CD4-positive, alpha-beta T cell treated with Interleukin-15 for 4 hours (primary cell): ENCODE measurements around the gene FBXL15.
A peak's percentile ranks its signal among the peaks of the same experiment; 100 is the strongest.

Experiments used
- DNase-seq: peaks from one replicate; pipeline ENCODE4 v3.0.0-alpha.2; 2020; ENCODE audit warnings: low spot score

FBXL15 gene, protein sequence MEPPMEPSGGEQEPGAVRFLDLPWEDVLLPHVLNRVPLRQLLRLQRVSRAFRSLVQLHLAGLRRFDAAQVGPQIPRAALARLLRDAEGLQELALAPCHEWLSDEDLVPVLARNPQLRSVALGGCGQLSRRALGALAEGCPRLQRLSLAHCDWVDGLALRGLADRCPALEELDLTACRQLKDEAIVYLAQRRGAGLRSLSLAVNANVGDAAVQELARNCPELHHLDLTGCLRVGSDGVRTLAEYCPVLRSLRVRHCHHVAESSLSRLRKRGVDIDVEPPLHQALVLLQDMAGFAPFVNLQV

GRCh38 chr10:102420714-102421506 lies at the start of gene FBXL15:
Gene FBXL15, plus strand, starts transcription at chr10:102420836. Its CDS starts 294 bp downstream, at chr10:102421130.
- peak; percentile 97 for DNase-seq

DNA sequence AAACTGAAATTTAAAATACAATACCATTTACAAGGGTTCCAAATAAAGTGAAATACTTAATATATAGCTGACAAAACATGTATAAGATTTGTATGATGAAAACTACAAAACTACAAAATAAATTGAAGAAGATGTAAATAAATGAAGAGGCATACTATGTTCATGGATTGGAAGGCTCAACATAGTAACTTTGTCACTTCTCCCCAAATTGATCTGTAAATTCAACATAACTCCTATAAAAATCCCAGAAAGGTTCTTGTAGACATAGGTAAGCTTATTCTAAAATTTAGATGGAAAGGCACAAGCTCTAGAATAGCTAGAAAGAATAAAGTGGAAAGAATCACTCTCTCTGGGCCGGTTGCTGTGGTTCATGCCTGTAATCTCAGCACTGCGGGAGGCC lies 49.3 kb upstream of the FBXL15 start:
- DNase-seq = no peak

DNA sequence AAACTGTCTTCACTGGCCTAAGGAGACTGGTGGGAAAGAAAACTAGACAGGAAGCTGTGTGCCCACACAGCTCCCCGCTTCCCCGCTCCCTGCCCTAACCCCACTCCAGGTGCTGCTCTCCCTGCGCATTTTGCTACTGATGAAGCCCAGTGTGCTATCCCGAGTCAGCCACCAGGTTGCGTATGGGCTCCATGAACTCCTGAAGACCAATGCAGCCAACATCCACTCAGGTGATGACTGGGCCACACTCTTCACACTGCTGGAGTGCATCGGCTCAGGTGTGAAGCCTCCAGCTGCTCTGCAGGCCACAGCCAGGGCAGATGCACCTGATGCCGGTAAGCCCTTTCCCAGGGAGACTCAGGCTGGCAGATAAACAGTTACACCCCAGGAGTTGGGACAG lies 45.4 kb upstream of the FBXL15 start:
- DNase-seq = no peak

DNA sequence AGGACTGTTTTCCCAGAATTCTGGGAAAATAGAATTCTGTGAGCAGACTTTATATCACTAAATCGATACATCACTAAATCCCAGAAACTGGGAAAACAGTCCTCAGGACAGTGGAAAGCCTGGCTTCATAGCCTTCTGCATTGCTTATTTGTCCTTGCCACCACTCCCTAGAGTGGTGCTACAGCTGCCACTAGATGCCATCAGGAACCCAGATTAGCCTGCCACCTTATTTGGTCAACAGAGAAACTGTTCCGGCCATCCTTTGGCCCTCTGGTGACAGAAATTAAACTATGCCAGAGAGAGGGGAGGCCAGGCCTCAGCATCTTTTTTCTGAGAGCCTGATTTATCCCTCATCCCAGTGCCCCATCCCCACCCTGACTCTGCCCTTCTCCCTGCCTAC lies 44.8 kb upstream of the FBXL15 start:
- no peak for DNase-seq

DNA sequence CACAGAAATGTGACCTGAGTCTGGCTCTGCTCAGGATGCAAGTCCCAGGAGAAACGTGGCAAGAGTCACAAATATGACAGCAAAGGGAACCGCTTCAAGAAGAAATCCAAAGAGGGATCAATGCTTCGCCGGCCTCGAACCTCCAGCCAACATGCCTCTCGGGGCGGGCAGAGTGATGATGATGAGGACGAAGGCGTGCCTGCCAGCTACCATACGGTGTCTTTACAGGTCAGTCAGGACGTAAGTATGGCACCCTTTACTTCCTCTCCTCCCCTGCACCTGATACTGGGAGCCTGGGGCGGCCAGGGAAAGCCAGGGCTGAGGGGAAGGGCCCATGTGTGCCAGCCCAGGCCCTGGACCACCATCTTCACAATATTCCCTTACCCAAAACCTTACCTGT lies 43.7 kb upstream of the FBXL15 start:
- no peak for DNase-seq

- DNase-seq = no peak
Observed at GRCh38 chr10:102379383-102379782, 41.3 kb upstream of the FBXL15 start.

- no peak for DNase-seq
Observed at GRCh38 chr10:102381983-102382382, 38.7 kb upstream of the FBXL15 start.

DNA sequence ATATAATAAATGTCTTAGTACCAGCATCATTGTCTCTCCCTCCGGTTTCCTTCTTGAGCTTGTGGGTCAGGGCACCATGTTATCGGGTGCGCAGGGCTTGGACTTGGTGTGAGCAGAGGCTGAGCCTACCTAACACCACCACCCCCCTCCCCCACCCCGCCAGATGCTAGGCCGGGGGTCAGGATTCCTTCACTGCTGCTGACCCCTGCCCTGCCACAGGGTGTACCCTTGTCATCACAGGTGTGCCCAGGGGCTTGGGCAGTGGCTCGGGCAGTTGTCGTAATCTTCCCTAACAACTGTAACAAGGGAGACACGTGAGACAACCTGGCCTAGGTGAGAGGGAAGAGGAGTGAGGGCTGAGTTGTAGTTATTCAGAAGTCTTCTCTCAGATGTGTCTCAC lies 37.8 kb upstream of the FBXL15 start:
- DNase-seq = no peak

DNA sequence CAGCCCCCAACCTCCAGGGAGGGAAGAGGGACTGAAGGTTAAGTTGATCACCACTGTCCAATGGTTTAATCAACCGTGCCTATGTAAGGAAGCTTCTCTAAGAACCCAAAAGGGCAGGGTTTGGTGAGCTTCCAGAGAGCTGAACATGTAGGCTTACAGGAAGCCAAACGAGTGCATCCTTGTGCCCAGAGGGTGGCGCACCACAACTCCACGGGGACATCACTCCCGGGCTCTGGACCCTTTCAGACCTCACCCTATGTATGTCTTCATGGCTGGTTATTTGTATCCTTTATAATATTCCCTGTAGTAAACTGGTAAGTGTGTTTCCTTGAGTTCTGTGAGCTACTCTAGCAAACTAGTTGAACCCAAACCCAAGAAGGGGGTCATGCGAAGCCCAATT lies 36.6 kb upstream of the FBXL15 start:
- DNase-seq = no peak

DNA sequence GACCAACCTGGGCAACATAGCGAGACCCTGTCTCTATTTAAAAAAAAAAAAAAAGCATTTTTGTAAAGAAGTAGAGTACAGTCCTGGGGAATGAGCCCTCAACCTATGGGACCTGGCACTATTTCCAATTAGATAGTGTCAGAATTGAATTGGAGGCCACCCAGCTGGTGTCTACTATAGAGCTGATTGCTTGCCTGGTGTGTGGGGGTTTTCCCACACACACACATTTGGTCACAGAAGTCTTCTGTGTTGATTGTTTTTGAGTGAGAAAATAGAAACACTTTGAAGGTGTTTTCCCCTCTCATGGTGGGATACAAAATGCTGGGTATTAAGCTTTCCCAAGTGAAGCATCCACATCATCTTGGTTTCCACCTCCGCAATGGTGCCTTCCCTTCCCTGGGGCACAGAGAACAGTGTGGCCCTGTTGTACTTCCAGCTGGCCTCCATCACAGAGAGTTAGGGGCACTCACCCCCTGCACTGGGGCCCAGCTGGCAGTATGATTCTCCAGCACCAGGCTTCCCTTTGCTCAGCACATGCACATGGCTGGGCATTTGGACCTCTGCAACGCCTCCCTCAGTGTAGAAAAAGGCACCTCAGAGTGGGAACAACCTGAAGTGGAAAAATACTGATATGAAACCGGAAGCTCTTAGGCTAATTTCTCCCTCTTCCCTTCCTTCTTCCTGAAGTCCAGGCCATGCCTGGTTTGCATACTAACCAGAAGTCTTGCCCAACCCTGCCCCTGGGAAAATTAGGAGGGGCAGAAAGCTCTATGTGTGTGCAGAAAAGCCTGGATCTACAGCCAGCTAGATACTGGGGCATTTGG lies 35.8 kb upstream of the FBXL15 start:
- DNase-seq = no peak

DNA sequence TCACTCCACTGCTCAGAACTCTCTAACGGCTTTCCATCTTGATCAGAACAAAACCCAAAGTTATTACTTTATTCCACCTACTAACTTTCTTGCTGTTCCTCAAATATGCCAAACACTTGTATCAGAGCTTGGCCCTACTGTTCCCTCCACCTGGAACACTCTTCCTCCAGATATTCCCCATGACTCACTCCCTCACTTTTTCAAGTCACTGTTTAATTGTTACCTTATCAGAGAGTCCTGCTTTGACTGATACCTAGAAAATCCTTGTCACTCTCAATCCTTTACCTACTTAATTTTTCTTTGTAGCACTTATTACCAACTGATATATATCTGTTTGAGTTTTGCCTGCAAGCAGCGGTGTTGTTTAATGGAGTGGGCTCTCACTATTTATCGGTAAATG lies 30.7 kb upstream of the FBXL15 start:
- no peak for DNase-seq

DNA sequence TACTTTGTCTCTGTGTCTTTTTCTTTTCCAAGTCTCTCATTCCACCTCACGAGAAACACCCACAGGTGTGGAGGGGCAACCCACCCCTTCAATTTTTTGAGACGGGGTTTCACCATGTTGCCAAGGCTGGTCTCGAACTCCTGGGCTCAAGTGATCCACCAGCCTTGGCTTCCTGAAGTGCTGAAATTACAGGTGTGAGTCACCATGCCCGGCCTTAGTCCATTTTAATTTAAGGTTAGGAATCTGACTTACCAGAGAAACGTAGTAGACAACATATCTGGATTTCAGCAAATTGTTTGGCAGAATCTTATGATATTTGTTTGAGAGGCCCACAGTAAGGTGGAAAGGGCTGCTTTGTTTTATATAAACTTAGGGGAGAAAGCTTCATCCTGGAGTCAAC lies 28.3 kb upstream of the FBXL15 start:
- DNase-seq = no peak

GRCh38 chr10:102393411-102394078 lies 27.1 kb upstream of the FBXL15 start:
- DNase-seq = no peak

DNA sequence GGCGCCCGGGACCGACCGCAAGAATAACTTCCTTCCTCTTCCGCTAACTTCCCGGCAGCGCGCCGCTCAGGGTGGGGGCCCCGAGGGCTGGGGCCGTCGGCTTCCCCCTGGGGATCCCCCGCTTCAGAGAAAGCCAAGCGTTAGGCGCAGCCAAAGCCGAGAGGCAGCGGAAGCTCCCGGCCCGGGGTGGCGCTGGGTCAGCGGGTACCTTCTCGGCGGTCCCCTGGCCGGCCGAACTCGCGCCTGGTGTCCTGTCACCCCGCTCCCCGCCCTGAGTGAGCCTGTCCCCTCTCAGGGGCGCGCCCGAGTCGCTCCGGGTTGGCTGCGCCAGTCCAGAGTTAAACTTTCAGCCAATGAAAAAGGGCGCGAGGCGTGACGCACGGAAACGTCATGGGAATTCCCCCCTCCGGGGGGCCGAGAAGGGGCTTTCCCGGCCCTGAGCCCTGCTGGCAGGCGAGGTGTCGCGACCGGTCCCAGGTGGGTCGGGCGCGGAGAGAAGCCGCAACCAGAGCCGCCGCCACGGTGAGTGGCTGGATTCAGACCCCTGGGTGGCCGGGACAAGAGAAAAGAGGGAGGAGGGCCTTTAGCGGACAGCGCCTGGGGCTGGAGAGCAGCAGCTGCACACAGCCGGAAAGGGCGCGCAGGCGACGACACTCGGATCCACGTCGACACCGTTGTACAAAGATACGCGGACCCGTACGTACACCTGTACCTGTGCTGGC lies 26.4 kb upstream of the FBXL15 start:
- DNase-seq = peak; percentile 98

GRCh38 chr10:102394801-102395399 lies 25.7 kb upstream of the FBXL15 start:
- peak; percentile 56 for DNase-seq

DNA sequence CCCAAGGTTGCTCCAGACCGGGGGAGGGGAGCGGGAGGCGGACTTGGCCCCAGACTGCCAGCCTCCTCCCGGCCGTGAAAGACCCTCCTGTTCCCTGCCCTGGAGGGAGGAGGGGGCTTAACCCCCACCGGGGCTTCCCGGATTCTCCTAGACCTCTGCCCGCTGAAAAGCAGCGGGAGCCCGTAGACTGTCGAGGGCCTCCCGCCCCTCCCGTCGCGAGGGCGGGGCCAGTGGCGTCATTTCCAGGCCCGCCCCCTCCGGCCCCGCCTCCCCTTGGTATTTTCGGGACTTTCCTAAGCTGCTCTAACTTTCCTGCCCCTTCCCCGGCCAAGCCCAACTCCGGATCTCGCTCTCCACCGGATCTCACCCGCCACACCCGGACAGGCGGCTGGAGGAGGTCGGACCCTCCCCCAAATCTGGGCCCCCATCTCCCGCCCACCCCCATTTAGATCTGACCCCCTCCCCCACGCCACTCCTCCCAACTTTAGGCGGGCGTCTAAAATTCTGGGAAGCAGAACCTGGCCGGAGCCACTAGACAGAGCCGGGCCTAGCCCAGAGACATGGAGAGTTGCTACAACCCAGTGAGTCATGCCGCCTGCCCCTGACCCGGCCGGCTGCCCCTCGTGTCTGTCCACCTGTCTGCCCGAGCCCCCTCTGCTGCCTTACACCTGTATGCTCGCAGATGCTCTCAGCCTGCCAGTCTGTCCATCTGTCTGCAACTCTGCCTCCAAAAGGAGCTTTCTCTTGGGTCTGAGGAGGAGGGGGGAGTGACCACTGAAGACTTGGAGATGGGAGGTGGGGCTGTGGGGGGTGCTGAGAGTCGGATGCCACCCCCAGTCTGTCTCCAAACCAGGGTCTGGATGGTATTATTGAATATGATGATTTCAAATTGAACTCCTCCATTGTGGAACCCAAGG lies 25.0 kb upstream of the FBXL15 start, which contains the start of gene NFKB2:
Gene NFKB2 (plus strand): TSS at position 306 of the 917 bp plus-strand sequence. CDS start 255 bp downstream, at position 561.
- DNase-seq = peak; percentile 89

DNA sequence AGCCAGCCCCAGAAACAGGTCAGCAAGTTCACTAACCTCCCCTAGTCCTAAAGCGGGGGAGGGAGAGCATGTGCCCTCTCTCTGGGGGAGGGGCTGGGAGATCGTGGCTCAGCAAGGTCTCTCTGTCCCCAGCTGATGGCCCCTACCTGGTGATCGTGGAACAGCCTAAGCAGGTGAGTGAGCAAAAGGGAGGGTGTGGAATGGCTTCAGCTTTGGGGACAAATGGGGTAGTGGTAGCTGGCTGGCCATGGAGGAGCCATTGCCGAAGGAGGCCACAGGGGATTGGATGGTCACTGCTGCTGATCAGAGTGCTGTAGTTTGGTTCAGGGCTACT lies 24.4 kb upstream of the FBXL15 start:
- no peak for DNase-seq

- DNase-seq = no peak
Observed at GRCh38 chr10:102396730-102397151, 23.9 kb upstream of the FBXL15 start.

- DNase-seq = no peak
Observed at GRCh38 chr10:102397222-102398171, 23.1 kb upstream of the FBXL15 start.
